KMS-11 (cell line): Measurements from ENCODE around the gene APPL1.

ENCODE experiments used
- H2AFZ ChIP-seq: fragments of 200-600 bp; sonication (generic); 2 replicates; pipeline ENCODE4 v1.6.1; 2016; ENCODE audit warnings: antibody characterized with exemption, mixed run types, low read depth
- H3K27ac ChIP-seq: fragments of 200-600 bp; sonication (generic); 2 replicates; pipeline ENCODE4 v1.6.1; 2016; ENCODE audit warnings: mild to moderate bottlenecking, mixed run types
- H3K27me3 ChIP-seq: fragments of 200-600 bp; sonication (generic); 2 replicates; pipeline ENCODE4 v1.6.1; 2017; ENCODE audit warnings: mild to moderate bottlenecking, low read depth, mixed run types, moderate library complexity; ENCODE audit not compliant: insufficient read depth
- H3K36me3 ChIP-seq: fragments of 200-600 bp; sonication (generic); 2 replicates; pipeline ENCODE4 v1.6.1; 2017; ENCODE audit warnings: mild to moderate bottlenecking, mixed run types; ENCODE audit not compliant: insufficient read depth
- H3K4me1 ChIP-seq: fragments of 200-600 bp; sonication (generic); 2 replicates; pipeline ENCODE4 v1.6.1; 2016; ENCODE audit warnings: mild to moderate bottlenecking, low read depth, mixed run types; ENCODE audit not compliant: poor library complexity, severe bottlenecking
- H3K4me2 ChIP-seq: fragments of 200-600 bp; sonication (generic); 2 replicates; pipeline ENCODE4 v1.7.0; 2016; ENCODE audit warnings: mild to moderate bottlenecking, mixed run types
- H3K4me3 ChIP-seq: fragments of 200-600 bp; sonication (generic); IDR thresholded peaks from 2 replicates; pipeline ENCODE4 v1.6.1; 2017; ENCODE audit warnings: low read depth, low read length, mixed read lengths; ENCODE audit not compliant: insufficient read depth
- H3K79me2 ChIP-seq: fragments of 200-600 bp; sonication (generic); 2 replicates; pipeline ENCODE4 v1.6.1; 2016; ENCODE audit warnings: low read depth, mixed run types; ENCODE audit not compliant: insufficient read depth
- H3K9ac ChIP-seq: fragments of 200-600 bp; sonication (generic); 2 replicates; pipeline ENCODE4 v1.6.1; 2016; ENCODE audit warnings: mild to moderate bottlenecking, mixed run types
- H4K20me1 ChIP-seq: fragments of 200-600 bp; sonication (generic); 2 replicates; pipeline ENCODE4 v1.6.1; 2016; ENCODE audit warnings: mild to moderate bottlenecking, mixed run types; ENCODE audit not compliant: insufficient read depth
- CTCF ChIP-seq: fragments of 200-600 bp; sonication (generic); conservative IDR thresholded peaks from 2 replicates; pipeline ENCODE4 v1.6.1; 2017; ENCODE audit warnings: low read depth, mild to moderate bottlenecking, antibody characterized with exemption, low read length, moderate library complexity, mixed read lengths

APPL1 gene

GRCh38 chr3:57274845-57275244 is 47.3 kb downstream of the APPL1 start:
- H4K20me1 ChIP-seq = no peaks in the 10 kb centered on the region
- H3K4me3 ChIP-seq = no peak overlapping the region
- no peak overlapping the region for H3K9ac ChIP-seq
- no peaks in the 10 kb centered on the region for H3K4me1 ChIP-seq
- no peaks in the 10 kb centered on the region for H3K79me2 ChIP-seq
- no peak overlapping the region for H2AFZ ChIP-seq
- H3K36me3 ChIP-seq = no peaks in the 10 kb centered on the region
- TF ChIP-seq CTCF = no peak
- H3K27ac ChIP-seq = no peak overlapping the region
- H3K27me3 ChIP-seq = no peaks in the 10 kb centered on the region
- no peak overlapping the region for H3K4me2 ChIP-seq

GRCh38 chr3:57275393-57275792 is 47.9 kb downstream of the APPL1 start:
- TF ChIP-seq CTCF = no peak
- no peak overlapping the region for H3K27ac ChIP-seq
- no peak overlapping the region for H3K4me2 ChIP-seq
- no peak overlapping the region for H2AFZ ChIP-seq
- H4K20me1 ChIP-seq = no peaks in the 10 kb centered on the region
- H3K9ac ChIP-seq = no peak overlapping the region
- H3K4me3 ChIP-seq = no peak overlapping the region
- no peaks in the 10 kb centered on the region for H3K27me3 ChIP-seq
- no peaks in the 10 kb centered on the region for H3K79me2 ChIP-seq
- H3K4me1 ChIP-seq = no peaks in the 10 kb centered on the region
- no peaks in the 10 kb centered on the region for H3K36me3 ChIP-seq

- Histone ChIP-seq H3K4me2 (no peak overlapping the region), H3K36me3 (no peaks in the 10 kb centered on the region), H3K27me3 (no peaks in the 10 kb centered on the region), H3K9ac (no peak overlapping the region), H3K4me1 (no peaks in the 10 kb centered on the region), H3K27ac (no peak overlapping the region), H3K4me3 (no peak overlapping the region), H2AFZ (no peak overlapping the region), H3K79me2 (no peaks in the 10 kb centered on the region), H4K20me1 (no peaks in the 10 kb centered on the region)
- no peak for TF ChIP-seq CTCF
These were observed 50.7 kb downstream of the APPL1 start for GRCh38 chr3:57278237-57278636.

GRCh38 chr3:57279685-57280084 is 52.2 kb downstream of the APPL1 start:
- Histone ChIP-seq H2AFZ (no peak overlapping the region), H3K9ac (no peak overlapping the region), H3K79me2 (no peaks in the 10 kb centered on the region), H3K36me3 (no peaks in the 10 kb centered on the region), H3K27me3 (no peaks in the 10 kb centered on the region), H3K4me1 (no peaks in the 10 kb centered on the region), H3K4me2 (no peak overlapping the region), H4K20me1 (no peaks in the 10 kb centered on the region), H3K4me3 (no peak overlapping the region), H3K27ac (no peak overlapping the region)
- no peak for TF ChIP-seq CTCF

GRCh38 chr3:57281715-57282114 is 54.2 kb downstream of the APPL1 start:
- H3K9ac ChIP-seq = no peak overlapping the region
- TF ChIP-seq CTCF = no peak
- H3K36me3 ChIP-seq = no peaks in the 10 kb centered on the region
- no peaks in the 10 kb centered on the region for H3K79me2 ChIP-seq
- no peaks in the 10 kb centered on the region for H4K20me1 ChIP-seq
- H3K27ac ChIP-seq = no peak overlapping the region
- H3K4me1 ChIP-seq = no peaks in the 10 kb centered on the region
- no peak overlapping the region for H3K4me2 ChIP-seq
- H3K27me3 ChIP-seq = no peaks in the 10 kb centered on the region
- H3K4me3 ChIP-seq = no peak overlapping the region
- H2AFZ ChIP-seq = no peak overlapping the region
